C4-2B (cell line): ENCODE data around the gene CTNNA2.

Source experiments
- H3K27ac ChIP-seq: fragments of 450-650 bp; 2 replicates; pipeline ENCODE4 v1.5.1; 2017
- CTCF ChIP-seq: fragments of 450-650 bp; conservative IDR thresholded peaks from 2 replicates; pipeline ENCODE4 v1.5.1; 2017; ENCODE audit warnings: mild to moderate bottlenecking
- ZFX ChIP-seq: fragments of 450-650 bp; IDR thresholded peaks from 2 replicates; pipeline ENCODE4 v1.6.1; 2017

CTNNA2 gene

GRCh38 chr2:79780781-79781180 is 267.9 kb downstream of the CTNNA2 start:
- no peak overlapping the region for H3K27ac ChIP-seq
- no peak for TF ChIP-seq ZFX
- TF ChIP-seq CTCF = no peak

GRCh38 chr2:79782576-79783452 is 270.0 kb downstream of the CTNNA2 start:
- no peak overlapping the region for H3K27ac ChIP-seq
- no peak for TF ChIP-seq CTCF
- no peak for TF ChIP-seq ZFX

DNA sequence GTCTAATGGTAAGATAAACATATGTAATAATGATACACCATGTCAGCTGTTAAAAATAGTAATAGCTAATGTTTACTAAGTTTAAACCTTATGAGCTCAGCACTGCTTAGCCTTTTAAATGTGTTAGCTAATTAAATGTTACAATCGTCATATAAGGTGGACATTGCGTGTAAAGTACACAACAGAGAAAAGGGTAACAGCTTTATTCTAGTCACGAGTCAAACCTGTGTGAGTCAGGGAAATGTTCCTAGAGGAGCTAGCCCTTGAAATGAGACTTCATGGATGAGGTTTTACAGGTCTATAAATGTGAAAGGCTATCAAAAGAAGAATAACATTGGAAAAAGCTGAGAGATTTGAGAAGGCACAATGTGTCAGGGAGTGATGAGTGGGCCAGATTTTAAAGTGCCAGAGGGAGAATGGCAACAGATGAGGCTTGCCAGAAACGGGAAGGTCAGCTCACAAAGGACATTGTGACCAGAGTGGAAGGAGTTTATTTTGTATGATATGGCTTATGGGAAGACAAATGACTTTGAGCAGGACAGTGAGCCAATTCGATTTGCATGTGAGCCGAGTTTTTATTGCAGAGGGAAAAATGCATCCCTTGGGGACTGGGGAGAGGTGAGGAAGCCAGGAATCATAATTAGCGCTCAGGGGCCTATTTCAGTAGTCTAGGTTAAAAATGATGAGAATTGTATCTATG is 276.3 kb downstream of the CTNNA2 start:
- TF ChIP-seq CTCF (no peak), ZFX (no peak)

DNA sequence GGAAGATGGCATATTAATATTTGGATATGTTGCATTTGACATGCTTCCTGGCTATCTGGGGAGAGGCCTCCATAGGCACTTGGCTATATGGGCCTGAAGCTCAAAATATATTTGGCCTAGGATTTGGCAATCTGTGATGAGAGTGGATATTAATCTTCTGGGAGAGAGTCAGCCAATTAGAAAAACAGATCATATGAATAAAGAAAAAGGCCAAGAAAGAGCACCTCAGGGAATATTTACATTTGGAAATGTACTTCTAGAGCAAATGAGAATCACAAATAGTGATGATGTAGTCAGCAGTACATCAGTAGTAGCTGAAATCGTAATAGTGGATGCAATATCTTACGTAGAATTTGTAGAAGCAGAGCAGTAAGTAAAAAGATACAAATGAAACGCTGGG is 277.0 kb downstream of the CTNNA2 start:
- no peak overlapping the region for H3K27ac ChIP-seq
- no peak for TF ChIP-seq ZFX
- no peak for TF ChIP-seq CTCF

More for the DNA sequence above, 276.3 kb downstream of the CTNNA2 start:
- H3K27ac ChIP-seq = no peak overlapping the region

DNA sequence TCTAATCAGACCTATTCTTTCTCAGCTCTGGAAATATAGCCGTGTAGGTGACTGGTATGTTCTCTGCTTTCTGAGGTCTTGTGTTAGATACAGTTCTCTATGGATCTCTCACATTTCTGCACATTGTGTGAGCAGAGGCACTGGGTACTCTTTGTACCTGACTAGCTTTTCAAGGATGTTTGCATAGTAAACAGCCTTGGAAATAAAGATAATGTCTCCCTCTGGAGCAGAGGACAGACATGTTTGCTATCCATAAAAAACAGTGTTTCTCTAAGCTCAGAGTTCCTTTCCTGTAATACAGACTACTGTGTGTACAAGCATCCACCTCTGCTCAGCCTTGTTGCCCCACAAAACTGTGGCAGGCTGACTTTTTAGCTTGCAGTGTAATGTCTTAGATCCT is 279.2 kb downstream of the CTNNA2 start:
- peak; percentile 11; the same call in 1 of the 2 replicates for TF ChIP-seq CTCF
- no peak for TF ChIP-seq ZFX
- H3K27ac ChIP-seq = no peak overlapping the region; the same call in 1 of the 2 replicates

DNA sequence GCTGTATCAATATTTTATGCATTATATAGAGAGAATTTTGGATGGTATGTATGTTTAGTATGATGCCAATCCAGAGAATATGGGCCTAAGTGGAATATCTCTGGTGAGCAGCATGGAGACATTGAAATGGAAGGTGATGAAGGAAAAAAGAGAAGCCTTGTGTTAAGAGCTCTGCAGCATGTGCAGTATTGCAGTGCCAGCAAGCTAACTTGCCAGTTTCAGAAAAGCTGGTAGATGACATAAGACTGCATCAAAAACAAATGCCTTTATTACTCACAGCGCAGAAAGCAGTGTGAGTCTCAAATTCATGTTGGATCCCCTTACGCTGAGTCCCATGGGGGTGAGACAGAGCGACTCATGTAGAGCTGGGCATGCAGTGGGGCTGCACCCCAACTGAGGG is 280.2 kb downstream of the CTNNA2 start:
- no peak for TF ChIP-seq ZFX
- TF ChIP-seq CTCF = no peak
- no peak overlapping the region for H3K27ac ChIP-seq

- H3K27ac ChIP-seq = no peak overlapping the region
- TF ChIP-seq CTCF = no peak
- TF ChIP-seq ZFX = no peak
Measured at GRCh38 chr2:79796641-79797040, 283.8 kb downstream of the CTNNA2 start.
